Mesothelial cell of epicardium (in vitro differentiated cells): ENCODE results near the gene PDE10A. TPM values are rescaled to one million over a fixed set of nuclear protein-coding genes. Genes with fewer than 3 reads are reported as not detected.

Experiments
- DNase-seq, 2 experiments: peaks; one replicate each; pipeline ENCODE4 v3.0.0; 2021; ENCODE audit warnings: low spot score in 2 of 2; ENCODE audit not compliant: unreplicated experiment in 2 of 2
- H3K27ac Mint-ChIP-seq: 2 replicates; pipeline ENCODE4 v1.8.0; 2021; ENCODE audit warnings: mixed read lengths
- H3K27me3 Mint-ChIP-seq: 2 replicates; pipeline ENCODE4 v1.8.0; 2021; ENCODE audit warnings: low read depth, mixed read lengths
- H3K36me3 Mint-ChIP-seq: 2 replicates; pipeline ENCODE4 v1.8.0; 2021; ENCODE audit warnings: mixed read lengths
- H3K4me1 Mint-ChIP-seq: 2 replicates; pipeline ENCODE4 v1.8.0; 2021; ENCODE audit warnings: mixed read lengths
- H3K4me3 Mint-ChIP-seq: 2 replicates; pipeline ENCODE4 v1.8.0; 2021; ENCODE audit warnings: mild to moderate bottlenecking, moderate library complexity, mixed read lengths
- H3K9me3 Mint-ChIP-seq: 2 replicates; pipeline ENCODE4 v1.8.0; 2021; ENCODE audit warnings: mixed read lengths
- total RNA-seq: library from RNA; stranded (reverse); gene quantifications from 3 replicates; pipeline ENCODE4 v1.2.1, GENCODE V29; 2021
- TF ChIP-seq, protein P1 (sequence below): fragments of 200-600 bp; sonication (generic); IDR thresholded peaks from one replicate; pipeline ENCODE4 v1.5.0; 2021; ENCODE audit warnings: antibody characterized with exemption; ENCODE audit not compliant: unreplicated experiment

Gene PDE10A
- total RNA-seq, 1 donor from 2014 or later: 12.8 TPM

DNA sequence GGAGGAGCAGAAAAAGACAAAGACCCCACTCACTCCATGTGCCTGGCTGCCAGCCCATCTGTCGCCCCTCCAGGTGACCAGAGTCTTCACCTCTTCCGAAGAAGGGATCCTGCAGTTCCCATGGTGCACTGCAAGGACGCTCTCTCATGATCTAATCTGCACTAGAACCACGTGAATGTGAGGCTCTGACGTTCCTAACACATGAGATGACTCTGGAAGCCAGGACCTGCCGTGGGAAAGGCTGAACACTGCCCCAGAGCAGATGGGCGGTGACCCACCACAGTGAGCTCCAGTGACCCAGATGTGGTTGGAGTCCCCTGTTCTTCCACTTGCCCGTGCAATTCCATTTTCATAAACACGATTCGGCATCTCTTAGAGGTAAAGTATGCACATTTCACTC is 39.6 kb upstream of the PDE10A start:
- Mint-ChIP-seq H3K36me3 (no peaks in the 10 kb centered on the region), H3K4me1 (peaks cover 2% of the 10 kb centered on the region), H3K27me3 (peaks cover 2% of the 10 kb centered on the region), H3K27ac (no peak overlapping the region), H3K9me3 (peaks cover 13% of the 10 kb centered on the region), H3K4me3 (no peak overlapping the region)
- no peak for DNase-seq
- TF ChIP-seq, protein P1, sequence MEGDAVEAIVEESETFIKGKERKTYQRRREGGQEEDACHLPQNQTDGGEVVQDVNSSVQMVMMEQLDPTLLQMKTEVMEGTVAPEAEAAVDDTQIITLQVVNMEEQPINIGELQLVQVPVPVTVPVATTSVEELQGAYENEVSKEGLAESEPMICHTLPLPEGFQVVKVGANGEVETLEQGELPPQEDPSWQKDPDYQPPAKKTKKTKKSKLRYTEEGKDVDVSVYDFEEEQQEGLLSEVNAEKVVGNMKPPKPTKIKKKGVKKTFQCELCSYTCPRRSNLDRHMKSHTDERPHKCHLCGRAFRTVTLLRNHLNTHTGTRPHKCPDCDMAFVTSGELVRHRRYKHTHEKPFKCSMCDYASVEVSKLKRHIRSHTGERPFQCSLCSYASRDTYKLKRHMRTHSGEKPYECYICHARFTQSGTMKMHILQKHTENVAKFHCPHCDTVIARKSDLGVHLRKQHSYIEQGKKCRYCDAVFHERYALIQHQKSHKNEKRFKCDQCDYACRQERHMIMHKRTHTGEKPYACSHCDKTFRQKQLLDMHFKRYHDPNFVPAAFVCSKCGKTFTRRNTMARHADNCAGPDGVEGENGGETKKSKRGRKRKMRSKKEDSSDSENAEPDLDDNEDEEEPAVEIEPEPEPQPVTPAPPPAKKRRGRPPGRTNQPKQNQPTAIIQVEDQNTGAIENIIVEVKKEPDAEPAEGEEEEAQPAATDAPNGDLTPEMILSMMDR: no peak

DNA sequence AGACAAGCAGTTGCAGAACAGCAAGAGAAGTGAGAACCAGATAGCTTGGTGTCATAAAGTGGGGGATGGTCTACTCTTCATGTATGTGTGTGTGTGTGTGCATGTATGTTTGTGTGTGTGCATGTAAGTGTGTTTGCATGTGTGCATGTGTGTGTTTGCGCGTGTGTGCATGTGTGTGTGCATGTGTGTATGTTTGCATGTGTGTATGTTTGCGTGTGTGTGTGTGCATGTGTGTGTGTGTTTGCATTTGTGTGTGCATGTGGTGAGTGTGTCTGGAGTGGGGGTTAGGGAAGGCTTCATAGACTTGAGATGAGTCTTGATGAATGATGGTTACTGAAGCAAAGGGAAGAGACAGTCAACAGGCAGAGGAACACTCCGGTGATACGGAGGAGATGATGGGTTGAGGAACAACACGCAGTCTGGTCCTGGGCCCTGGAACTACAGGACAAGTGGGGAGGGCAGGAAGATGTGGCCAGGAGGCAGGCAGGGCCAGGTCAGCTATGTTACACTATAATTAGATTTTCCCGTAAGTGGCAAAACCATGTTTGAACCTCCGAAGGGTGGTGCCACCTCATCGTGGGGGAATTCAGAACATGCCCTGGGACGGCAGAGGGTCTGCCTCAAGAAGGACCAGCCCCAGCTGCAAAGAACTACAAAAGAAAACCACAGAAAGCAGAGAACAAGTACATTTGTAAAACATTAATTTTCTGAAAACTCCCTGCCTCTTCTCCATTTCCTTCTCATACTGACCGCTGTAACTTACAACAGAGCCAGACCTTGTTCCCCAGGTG is 38.7 kb upstream of the PDE10A start:
- H3K4me1 Mint-ChIP-seq: peaks cover 2% of the 10 kb centered on the region
- H3K36me3 Mint-ChIP-seq: no peaks in the 10 kb centered on the region

DNA sequence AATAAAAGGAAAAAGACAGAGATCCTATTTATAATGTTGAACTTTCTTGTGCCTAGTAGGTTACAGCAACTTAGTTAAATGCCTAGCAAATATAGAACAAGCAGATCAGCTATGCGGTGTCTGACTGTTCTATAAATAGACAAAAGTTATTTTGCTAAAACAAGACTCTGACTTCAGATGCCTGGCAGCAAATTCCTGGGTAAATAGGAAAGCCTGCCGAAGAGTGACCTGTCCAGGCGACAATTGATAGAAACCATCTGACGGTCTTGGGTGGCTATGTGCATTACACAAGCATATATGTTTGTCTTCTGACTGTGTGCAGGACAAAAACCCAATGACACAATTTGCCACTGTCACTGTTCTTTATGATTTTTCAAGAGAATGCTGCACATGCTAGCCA is 38.0 kb upstream of the PDE10A start:
- H3K27me3 Mint-ChIP-seq: peaks cover 2% of the 10 kb centered on the region
- no peaks in the 10 kb centered on the region for H3K36me3 Mint-ChIP-seq
- H3K4me3 Mint-ChIP-seq: no peak overlapping the region
- H3K9me3 Mint-ChIP-seq: peaks cover 27% of the 10 kb centered on the region
- no peak overlapping the region for H3K27ac Mint-ChIP-seq
- TF ChIP-seq, protein P1: no peak
- peaks cover 2% of the 10 kb centered on the region for H3K4me1 Mint-ChIP-seq
- no peak for DNase-seq

More for the DNA sequence above, 38.7 kb upstream of the PDE10A start:
- no peak overlapping the region for H3K4me3 Mint-ChIP-seq
- DNase-seq: no peak
- TF ChIP-seq, protein P1: no peak
- peaks cover 2% of the 10 kb centered on the region for H3K27me3 Mint-ChIP-seq
- H3K27ac Mint-ChIP-seq: no peak overlapping the region
- H3K9me3 Mint-ChIP-seq: peaks cover 23% of the 10 kb centered on the region

DNA sequence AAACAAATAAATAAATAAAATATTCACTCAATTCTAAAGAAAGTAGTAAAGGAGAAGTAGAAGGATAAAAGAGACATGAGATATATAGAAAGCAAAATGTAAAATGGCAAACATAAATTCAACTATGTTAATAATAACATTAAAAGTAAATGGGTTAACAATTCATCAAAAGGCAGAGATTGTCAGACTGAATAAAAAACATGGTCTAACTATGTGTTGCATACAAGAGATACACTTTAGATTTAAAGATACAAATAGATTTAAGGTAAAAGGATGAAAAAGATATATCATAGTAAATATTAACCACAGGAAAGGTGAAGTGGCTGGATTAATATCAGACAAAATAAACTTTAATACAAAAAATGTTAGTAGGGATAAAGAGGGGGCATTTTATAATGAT is 35.8 kb upstream of the PDE10A start:
- TF ChIP-seq, protein P1: no peak
- H3K4me3 Mint-ChIP-seq: no peak overlapping the region
- no peaks in the 10 kb centered on the region for H3K4me1 Mint-ChIP-seq
- no peak for DNase-seq
- H3K27me3 Mint-ChIP-seq: no peaks in the 10 kb centered on the region
- H3K9me3 Mint-ChIP-seq: peaks cover 27% of the 10 kb centered on the region
- H3K27ac Mint-ChIP-seq: no peak overlapping the region
- no peaks in the 10 kb centered on the region for H3K36me3 Mint-ChIP-seq

DNA sequence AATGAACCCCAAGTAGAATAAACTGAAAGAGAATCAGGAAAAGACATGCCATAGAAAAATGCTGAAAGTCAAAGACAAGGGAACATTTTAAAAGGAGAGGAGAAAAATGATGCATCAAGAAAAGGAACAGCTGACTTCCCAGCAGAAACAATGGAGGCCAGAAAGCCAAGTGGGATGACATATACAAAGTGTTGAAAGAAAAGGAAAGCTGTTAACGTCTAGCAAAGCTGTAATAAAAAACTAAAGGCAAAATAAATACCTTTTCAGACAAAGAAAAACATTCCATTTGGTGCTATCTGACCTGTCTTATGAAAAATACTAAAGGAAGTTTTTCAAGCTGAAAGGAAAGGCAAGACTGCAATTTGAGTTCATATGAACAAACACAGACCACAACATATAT is 34.1 kb upstream of the PDE10A start:
- no peaks in the 10 kb centered on the region for H3K27me3 Mint-ChIP-seq
- no peaks in the 10 kb centered on the region for H3K36me3 Mint-ChIP-seq
- H3K4me1 Mint-ChIP-seq: no peaks in the 10 kb centered on the region
- no peak overlapping the region for H3K27ac Mint-ChIP-seq
- no peak overlapping the region for H3K4me3 Mint-ChIP-seq
- DNase-seq: no peak
- peaks cover 27% of the 10 kb centered on the region for H3K9me3 Mint-ChIP-seq
- TF ChIP-seq, protein P1: no peak
